GM19193 (cell line): ENCODE results near the gene ABO.

Source experiments
- POLR2A ChIP-seq: IDR thresholded peaks from 4 replicates; pipeline ENCODE4 v1.6.1; 2011; ENCODE audit not compliant: insufficient read depth, insufficient read length; ENCODE audit errors: extremely low read depth

The ABO gene

DNA sequence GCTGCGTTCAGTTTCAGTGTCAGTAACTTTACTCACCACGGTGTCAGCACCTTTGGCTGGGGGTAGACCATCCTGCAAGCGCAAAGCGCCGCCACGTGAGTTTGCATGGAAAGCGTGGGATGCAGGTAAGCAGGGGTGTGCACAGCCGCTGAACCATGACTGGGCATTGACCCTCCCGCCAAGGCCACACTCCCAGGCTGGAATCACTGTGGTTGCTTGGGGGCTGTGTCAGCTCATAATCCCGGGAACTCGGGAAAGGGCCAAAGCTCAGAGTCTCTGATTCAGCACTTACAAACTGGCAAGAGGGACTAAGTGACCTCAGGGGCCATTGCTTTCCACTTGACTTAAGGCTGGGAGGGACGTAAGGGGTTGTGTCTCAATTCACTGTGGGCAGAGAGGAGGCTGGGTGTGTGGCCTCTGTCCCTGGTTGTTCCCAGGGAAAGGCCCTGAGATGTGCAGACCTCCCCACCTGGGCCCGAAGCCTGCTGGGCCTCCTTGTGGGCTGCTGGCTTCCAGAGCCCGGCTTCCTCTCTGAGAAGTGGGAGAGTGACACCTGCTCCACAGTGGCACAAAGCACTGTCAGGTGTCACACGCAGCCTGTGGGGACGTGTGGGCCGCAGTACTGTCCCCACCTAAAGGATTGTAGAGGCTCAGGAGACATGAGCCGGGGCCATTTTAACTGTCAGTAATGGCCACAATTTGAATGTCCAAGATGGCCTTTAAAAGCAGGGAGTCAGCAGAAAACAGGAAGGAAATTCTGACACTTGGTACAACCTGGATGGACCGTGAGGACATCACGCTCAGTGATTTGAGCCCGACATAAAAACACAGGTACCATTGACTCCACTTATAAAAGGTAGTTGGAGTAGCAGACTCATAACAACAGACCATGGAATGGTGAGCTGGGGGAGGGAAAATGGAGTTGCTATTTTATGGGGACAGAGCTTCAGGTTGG, 16.7 kb downstream of the ABO start:
- no peak for TF ChIP-seq POLR2A

DNA sequence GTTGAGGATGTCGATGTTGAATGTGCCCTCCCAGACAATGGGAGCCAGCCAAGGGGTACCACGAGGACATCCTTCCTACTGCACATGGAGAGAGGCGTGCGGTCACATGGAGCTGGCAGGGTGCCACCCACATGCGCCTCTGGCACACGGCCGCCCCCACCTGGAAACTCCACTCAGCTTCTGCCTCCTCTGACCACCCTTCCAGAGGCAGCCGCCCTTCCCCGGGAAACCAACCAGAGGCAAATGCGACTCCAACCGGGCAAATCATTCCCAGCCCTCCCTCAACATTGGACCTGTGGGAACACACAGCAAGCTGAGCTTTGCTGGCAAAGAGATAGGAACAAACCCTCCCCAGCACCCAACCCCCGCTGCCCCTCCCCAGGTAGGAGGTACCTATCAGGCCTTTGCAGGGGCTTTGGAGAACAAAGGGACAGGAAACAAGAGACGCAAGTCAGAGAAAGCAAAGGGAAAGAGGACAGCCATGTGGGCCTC, 17.5 kb downstream of the ABO start:
- TF ChIP-seq POLR2A, result no peak

DNA sequence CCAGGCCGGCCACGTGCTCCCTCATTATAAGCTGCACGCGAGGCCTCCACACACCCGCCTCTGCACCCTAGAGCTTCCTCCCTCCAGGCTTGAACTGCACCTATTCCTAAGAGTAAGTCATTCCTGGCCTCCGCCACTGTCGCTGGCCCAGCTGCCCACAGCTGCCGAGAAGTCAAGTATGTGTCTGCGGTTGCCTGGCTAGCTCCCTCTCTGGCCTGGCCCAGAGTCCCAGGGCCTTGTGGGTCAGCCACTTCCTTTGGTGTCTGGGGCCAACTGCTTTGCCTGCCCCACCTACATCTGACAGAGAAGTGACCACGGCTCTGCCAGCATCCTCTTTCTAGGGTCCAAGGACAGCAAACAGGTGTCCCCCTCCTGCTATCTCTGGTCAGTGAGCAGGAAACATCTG, 18.3 kb downstream of the ABO start:
- TF ChIP-seq POLR2A, result no peak

DNA sequence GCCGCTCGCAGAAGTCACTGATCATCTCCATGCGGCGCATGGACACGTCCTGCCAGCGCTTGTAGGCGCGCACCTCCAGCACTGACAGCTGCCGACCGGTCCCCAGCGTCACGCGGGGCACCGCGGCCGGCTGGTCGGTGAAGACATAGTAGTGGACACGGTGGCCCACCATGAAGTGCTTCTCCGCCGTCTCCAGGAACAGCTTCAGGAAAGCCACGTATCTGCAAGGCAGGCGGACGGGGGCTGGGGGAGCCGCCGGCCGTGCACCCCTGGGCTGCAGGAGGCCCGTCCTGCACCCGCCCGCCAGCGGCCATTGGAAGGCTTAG, 18.9 kb downstream of the ABO start:
- TF ChIP-seq POLR2A, result no peak

GRCh38 chr9:133255371-133256135, 19.4 kb downstream of the ABO start:
- TF ChIP-seq POLR2A, result no peak

- TF ChIP-seq POLR2A, result no peak
Observed at GRCh38 chr9:133254471-133254870, 20.5 kb downstream of the ABO start.

DNA sequence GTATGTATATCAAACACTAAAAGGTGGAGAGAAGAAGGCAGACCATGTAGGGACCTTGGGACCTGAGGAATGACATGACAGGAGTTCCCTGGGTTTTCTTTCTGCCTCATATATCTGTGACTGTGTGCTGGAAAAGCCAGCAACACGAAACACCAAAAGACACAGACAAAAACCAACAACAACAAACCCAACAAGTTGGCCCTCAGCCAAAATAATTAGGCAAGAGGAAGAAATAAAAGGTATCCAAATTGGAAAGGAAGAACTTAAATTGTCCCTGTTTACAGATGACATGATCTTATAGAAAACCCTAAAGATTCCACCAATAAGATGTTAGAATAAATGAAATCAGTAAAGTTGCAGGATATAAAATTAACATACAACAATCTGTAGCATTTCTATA, 21.7 kb downstream of the ABO start:
- no peak for TF ChIP-seq POLR2A

DNA sequence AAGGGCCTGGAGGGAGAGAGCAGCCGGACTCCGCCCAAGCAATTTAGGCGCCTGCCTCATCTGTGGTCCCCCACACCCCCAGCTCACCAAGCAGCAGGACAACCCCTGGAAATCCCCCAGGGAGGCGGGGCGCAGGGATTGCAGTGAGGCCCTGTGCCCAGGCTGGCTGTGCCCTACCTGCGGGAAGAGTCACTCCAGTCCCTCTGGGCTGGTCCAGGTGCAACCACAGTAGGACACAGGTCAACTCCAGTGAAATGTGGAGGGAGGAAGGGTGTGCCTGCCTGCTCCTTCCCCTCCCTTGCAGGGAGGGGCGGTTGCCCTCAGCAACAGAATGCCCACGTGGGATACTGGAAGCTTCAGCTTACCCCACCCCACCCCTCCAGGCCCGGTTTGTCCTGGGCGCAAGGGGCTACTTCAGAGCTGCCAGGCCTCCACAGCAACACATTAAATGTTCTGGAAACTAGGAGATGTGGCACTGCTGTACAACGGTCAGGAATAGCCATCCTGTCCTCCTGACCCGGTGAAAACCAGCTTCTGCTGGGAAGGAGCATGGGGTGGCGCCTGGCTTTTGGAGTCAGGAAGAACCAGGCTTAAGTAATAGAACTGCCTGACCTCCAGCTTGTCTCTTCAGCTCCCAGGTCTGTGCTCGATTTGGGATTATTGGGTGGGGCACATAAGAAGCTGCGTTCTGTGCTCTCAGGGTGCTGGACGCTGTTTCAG, 22.5 kb downstream of the ABO start:
- TF ChIP-seq POLR2A, result no peak

- TF ChIP-seq POLR2A, result no peak
Observed at GRCh38 chr9:133251773-133252172, 23.2 kb downstream of the ABO start.

- no peak for TF ChIP-seq POLR2A
Observed at GRCh38 chr9:133250741-133251170, 24.2 kb downstream of the ABO start.

GRCh38 chr9:133249337-133249736, 25.7 kb downstream of the ABO start:
- no peak for TF ChIP-seq POLR2A

DNA sequence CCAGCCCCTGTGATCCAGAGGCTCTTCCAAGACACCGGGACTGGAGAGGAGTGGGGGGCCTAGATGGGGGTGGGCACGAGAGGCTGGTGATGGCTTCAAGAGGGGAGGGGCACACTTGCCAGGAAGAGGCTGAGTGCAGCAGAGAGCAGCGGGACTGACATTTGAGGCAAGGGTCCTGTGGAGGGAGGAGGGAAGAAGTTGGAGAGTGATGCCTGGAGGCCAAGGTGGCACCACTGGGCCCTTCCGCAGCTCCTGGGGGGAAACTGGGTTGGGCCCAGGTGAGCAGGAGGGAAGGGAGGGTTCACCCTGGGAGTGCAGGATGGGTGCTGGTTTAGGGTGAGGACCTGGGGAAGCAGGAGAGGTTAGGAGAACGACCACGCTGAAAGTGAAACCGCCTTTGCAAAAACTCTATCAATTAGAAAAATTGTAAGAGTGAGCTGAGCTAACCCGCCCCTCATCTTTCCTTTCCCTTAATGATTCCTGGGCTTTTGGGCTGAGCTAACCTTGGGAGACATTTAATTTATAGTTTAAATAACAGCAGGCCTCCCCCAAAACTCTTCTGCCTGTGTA, 26.2 kb downstream of the ABO start:
- no peak for TF ChIP-seq POLR2A

DNA sequence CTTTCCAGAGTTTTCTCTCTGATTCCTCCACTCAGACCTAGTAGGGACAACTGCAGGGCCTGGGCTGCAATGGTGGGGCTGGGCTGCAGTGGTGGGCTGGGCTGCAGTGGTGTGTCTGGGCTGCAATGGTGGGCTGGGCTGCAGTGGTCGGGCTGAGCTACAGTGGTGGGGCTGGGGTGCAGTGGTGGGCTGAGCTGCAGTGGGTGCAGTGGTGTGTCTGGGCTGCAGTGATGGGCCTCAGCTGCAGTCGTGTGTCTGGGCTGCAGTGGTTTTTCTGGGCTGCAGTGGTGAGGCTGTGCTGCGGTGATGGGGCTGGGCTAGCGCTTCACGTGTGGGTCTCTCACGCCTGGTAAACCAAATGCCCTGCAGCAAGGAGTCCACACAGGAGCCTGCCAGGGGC, 27.4 kb downstream of the ABO start:
- no peak for TF ChIP-seq POLR2A

DNA sequence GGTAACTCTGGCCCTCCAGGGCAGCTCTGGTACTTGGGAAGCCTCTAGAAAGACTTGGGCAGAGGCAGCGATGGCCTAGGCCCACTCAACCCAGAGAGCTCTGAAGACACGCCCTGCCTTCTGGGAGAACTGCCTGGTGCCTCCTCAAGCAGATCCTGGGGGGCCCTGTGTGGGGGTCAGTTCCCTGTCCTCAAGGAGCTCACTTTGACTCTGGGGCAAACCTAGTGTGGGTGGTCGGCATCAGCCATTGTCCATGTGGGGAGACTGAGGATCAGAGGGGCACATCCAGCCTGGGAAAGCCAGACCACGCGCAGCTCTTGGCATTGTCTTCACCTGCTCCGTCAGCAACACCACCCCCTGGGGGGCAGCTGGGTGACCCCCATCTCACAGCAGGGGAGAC, 28.0 kb downstream of the ABO start:
- no peak for TF ChIP-seq POLR2A

- TF ChIP-seq POLR2A, result no peak
Observed at GRCh38 chr9:133246562-133246961, 28.4 kb downstream of the ABO start.

GRCh38 chr9:133242991-133243390, 32.0 kb downstream of the ABO start:
- no peak for TF ChIP-seq POLR2A

GRCh38 chr9:133242241-133242640, 32.8 kb downstream of the ABO start:
- no peak for TF ChIP-seq POLR2A
